HL-60 (cell line): ENCODE measurements around the gene AFG3L2.
"Not testable (repeated sequence)": the region's sequence is repeated elsewhere in the genome, so short reads cannot be mapped to it uniquely, and the experiment has no call there.

Source experiments
- TF ChIP-seq, protein P1 (sequence below): IDR thresholded peaks from one replicate; pipeline ENCODE4 v1.5.1; 2011; ENCODE audit warnings: low read length, control low read depth, inconsistent platforms; ENCODE audit not compliant: insufficient read depth
- TF ChIP-seq, protein P2 (sequence below): IDR thresholded peaks from 2 replicates; pipeline ENCODE4 v1.6.1; 2012; ENCODE audit warnings: low read depth; ENCODE audit not compliant: insufficient replicate concordance

DNA sequence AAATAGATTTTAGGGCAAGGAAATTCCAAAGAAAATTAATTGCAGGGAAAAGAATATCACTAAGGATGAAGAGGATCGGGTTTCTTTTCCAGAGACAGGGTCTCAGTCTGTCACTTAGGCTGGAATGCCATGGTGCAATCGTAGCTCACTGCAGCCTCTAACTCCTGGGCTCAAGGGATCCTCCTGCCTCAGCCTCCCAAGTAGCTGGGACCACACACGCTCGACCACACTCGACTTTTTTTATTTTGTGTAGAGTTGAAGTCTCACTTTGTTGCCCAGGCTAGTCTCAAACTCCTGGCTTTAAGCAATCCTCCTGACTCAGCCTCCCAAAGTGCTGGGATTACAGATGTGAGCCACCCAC lies 1.2 kb upstream of the AFG3L2 start:
- TF ChIP-seq, protein P1, sequence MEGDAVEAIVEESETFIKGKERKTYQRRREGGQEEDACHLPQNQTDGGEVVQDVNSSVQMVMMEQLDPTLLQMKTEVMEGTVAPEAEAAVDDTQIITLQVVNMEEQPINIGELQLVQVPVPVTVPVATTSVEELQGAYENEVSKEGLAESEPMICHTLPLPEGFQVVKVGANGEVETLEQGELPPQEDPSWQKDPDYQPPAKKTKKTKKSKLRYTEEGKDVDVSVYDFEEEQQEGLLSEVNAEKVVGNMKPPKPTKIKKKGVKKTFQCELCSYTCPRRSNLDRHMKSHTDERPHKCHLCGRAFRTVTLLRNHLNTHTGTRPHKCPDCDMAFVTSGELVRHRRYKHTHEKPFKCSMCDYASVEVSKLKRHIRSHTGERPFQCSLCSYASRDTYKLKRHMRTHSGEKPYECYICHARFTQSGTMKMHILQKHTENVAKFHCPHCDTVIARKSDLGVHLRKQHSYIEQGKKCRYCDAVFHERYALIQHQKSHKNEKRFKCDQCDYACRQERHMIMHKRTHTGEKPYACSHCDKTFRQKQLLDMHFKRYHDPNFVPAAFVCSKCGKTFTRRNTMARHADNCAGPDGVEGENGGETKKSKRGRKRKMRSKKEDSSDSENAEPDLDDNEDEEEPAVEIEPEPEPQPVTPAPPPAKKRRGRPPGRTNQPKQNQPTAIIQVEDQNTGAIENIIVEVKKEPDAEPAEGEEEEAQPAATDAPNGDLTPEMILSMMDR: not testable (repeated sequence)
- TF ChIP-seq, protein P2, sequence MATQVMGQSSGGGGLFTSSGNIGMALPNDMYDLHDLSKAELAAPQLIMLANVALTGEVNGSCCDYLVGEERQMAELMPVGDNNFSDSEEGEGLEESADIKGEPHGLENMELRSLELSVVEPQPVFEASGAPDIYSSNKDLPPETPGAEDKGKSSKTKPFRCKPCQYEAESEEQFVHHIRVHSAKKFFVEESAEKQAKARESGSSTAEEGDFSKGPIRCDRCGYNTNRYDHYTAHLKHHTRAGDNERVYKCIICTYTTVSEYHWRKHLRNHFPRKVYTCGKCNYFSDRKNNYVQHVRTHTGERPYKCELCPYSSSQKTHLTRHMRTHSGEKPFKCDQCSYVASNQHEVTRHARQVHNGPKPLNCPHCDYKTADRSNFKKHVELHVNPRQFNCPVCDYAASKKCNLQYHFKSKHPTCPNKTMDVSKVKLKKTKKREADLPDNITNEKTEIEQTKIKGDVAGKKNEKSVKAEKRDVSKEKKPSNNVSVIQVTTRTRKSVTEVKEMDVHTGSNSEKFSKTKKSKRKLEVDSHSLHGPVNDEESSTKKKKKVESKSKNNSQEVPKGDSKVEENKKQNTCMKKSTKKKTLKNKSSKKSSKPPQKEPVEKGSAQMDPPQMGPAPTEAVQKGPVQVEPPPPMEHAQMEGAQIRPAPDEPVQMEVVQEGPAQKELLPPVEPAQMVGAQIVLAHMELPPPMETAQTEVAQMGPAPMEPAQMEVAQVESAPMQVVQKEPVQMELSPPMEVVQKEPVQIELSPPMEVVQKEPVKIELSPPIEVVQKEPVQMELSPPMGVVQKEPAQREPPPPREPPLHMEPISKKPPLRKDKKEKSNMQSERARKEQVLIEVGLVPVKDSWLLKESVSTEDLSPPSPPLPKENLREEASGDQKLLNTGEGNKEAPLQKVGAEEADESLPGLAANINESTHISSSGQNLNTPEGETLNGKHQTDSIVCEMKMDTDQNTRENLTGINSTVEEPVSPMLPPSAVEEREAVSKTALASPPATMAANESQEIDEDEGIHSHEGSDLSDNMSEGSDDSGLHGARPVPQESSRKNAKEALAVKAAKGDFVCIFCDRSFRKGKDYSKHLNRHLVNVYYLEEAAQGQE: not testable (repeated sequence)
